H9 (cell line): ENCODE measurements around the gene UBE2N. TPM values are rescaled to one million over a fixed set of nuclear protein-coding genes. Genes with fewer than 3 reads are reported as not detected.

Experiments used
- DNase-seq: peaks from one replicate; pipeline ENCODE4 v3.0.0-alpha.2; 2017
- H2AFZ ChIP-seq: one replicate; pipeline ENCODE4 v1.6.1; 2013; ENCODE audit warnings: mild to moderate bottlenecking, low read length, control low read depth, moderate library complexity
- H2AK5ac ChIP-seq: 2 replicates; pipeline ENCODE4 v1.6.1; 2013; ENCODE audit warnings: low read length, control low read depth, mixed read lengths; ENCODE audit not compliant: insufficient read length
- H2BK120ac ChIP-seq: one replicate; pipeline ENCODE4 v1.6.1; 2013; ENCODE audit warnings: low read depth, mild to moderate bottlenecking, low read length, control low read depth, inconsistent platforms; ENCODE audit not compliant: poor library complexity, severe bottlenecking
- H2BK12ac ChIP-seq: 2 replicates; pipeline ENCODE4 v1.6.1; 2013; ENCODE audit warnings: low read length, control low read depth, mixed read lengths, low read depth; ENCODE audit not compliant: insufficient read length
- H2BK15ac ChIP-seq: 2 replicates; pipeline ENCODE4 v1.6.1; 2013; ENCODE audit warnings: low read depth, low read length, control low read depth
- H2BK20ac ChIP-seq: one replicate; pipeline ENCODE4 v1.6.1; 2013; ENCODE audit warnings: low read depth, mild to moderate bottlenecking, low read length, control low read depth, inconsistent platforms; ENCODE audit not compliant: poor library complexity, severe bottlenecking
- H2BK5ac ChIP-seq: 2 replicates; pipeline ENCODE4 v1.6.1; 2013; ENCODE audit warnings: low read length, control low read depth, mixed read lengths; ENCODE audit not compliant: insufficient read length
- H3K14ac ChIP-seq: 2 replicates; pipeline ENCODE4 v1.6.1; 2013; ENCODE audit warnings: low read length, control low read depth; ENCODE audit not compliant: insufficient read depth
- H3K18ac ChIP-seq: 2 replicates; pipeline ENCODE4 v1.6.1; 2013; ENCODE audit warnings: low read depth, mild to moderate bottlenecking, mixed read lengths, low read length, control low read depth; ENCODE audit not compliant: insufficient read length
- H3K23ac ChIP-seq: 2 replicates; pipeline ENCODE4 v1.6.1; 2013; ENCODE audit warnings: low read length, control low read depth, mixed read lengths, low read depth; ENCODE audit not compliant: insufficient read length
- H3K23me2 ChIP-seq: 2 replicates; pipeline ENCODE4 v1.6.1; 2013; ENCODE audit warnings: low read depth, mild to moderate bottlenecking, mixed read lengths, low read length, control low read depth; ENCODE audit not compliant: insufficient read length, poor library complexity, severe bottlenecking
- H3K27ac ChIP-seq: 2 replicates; pipeline ENCODE4 v1.5.1; 2013; ENCODE audit warnings: low read length, control low read depth, mixed read lengths, low read depth; ENCODE audit not compliant: insufficient read length
- H3K27me3 ChIP-seq: 2 replicates; pipeline ENCODE4 v1.6.1; 2013; ENCODE audit warnings: low read length, control low read depth, inconsistent platforms; ENCODE audit not compliant: insufficient read depth
- H3K4ac ChIP-seq: 2 replicates; pipeline ENCODE4 v1.6.1; 2013; ENCODE audit warnings: low read depth, mild to moderate bottlenecking, control low read depth, inconsistent platforms, low read length, moderate library complexity
- H3K4me1 ChIP-seq: 2 replicates; pipeline ENCODE4 v1.6.1; 2013; ENCODE audit warnings: low read length, control low read depth, inconsistent platforms; ENCODE audit not compliant: insufficient read depth
- H3K4me2 ChIP-seq: 2 replicates; pipeline ENCODE4 v1.6.1; 2013; ENCODE audit warnings: low read length, control low read depth, mixed read lengths; ENCODE audit not compliant: insufficient read length, insufficient read depth
- H3K56ac ChIP-seq: 2 replicates; pipeline ENCODE4 v1.6.1; 2013; ENCODE audit warnings: low read depth, mild to moderate bottlenecking, mixed read lengths, low read length, control low read depth; ENCODE audit not compliant: insufficient read length
- H3K79me1 ChIP-seq: 2 replicates; pipeline ENCODE4 v1.6.1; 2013; ENCODE audit warnings: low read depth, mild to moderate bottlenecking, moderate library complexity, low read length, control low read depth, inconsistent platforms; ENCODE audit not compliant: insufficient read depth, poor library complexity, severe bottlenecking
- H3K79me2 ChIP-seq: 2 replicates; pipeline ENCODE4 v1.6.1; 2013; ENCODE audit warnings: low read length, control low read depth, inconsistent platforms; ENCODE audit not compliant: insufficient read depth
- H3K9ac ChIP-seq: 2 replicates; pipeline ENCODE4 v1.6.1; 2013; ENCODE audit warnings: low read length, control low read depth, mixed read lengths; ENCODE audit not compliant: insufficient read length; ENCODE audit errors: extremely low read depth
- H3K9me3 ChIP-seq: one replicate; pipeline ENCODE4 v1.6.1; 2013; ENCODE audit warnings: low read depth, low read length, inconsistent platforms; ENCODE audit not compliant: control insufficient read depth
- H3T11ph ChIP-seq: one replicate; pipeline ENCODE4 v1.6.1; 2013; ENCODE audit warnings: mild to moderate bottlenecking, low read length, control low read depth, inconsistent platforms
- H4K20me1 ChIP-seq: one replicate; pipeline ENCODE4 v1.6.1; 2013; ENCODE audit not compliant: control insufficient read depth, insufficient read length, insufficient read depth
- H4K5ac ChIP-seq: 2 replicates; pipeline ENCODE4 v1.6.1; 2013; ENCODE audit warnings: low read depth, mild to moderate bottlenecking, mixed read lengths, low read length, control low read depth; ENCODE audit not compliant: insufficient read length
- H4K8ac ChIP-seq: replicated peaks from 2 replicates; pipeline ENCODE4 v1.6.1; 2013; ENCODE audit warnings: low read length, control low read depth, mixed read lengths, low read depth; ENCODE audit not compliant: insufficient read length
- H4K91ac ChIP-seq: 2 replicates; pipeline ENCODE4 v1.6.1; 2013; ENCODE audit warnings: low read depth, mild to moderate bottlenecking, moderate library complexity, mixed read lengths, low read length, control low read depth; ENCODE audit not compliant: insufficient read length
- H3K27ac Mint-ChIP-seq, 3 experiments: 2 replicates in 2 of 3; 3 replicates in 1 of 3; pipeline ENCODE4 v1.8.0; 2020 to 2021; ENCODE audit warnings: mixed read lengths in 3 of 3, mild to moderate bottlenecking in 1 of 3, moderate library complexity in 1 of 3
- H3K27me3 Mint-ChIP-seq: 2 replicates; pipeline ENCODE4 v1.8.0; 2021; ENCODE audit warnings: low read depth, mild to moderate bottlenecking, moderate library complexity, mixed read lengths
- H3K36me3 Mint-ChIP-seq, 3 experiments: 2 replicates in 2 of 3; 3 replicates in 1 of 3; pipeline ENCODE4 v1.8.0; 2020 to 2021; ENCODE audit warnings: low read depth in 3 of 3, mixed read lengths in 3 of 3; ENCODE audit not compliant: insufficient read depth in 1 of 3
- H3K4me1 Mint-ChIP-seq, 2 experiments: 2 replicates each; pipeline ENCODE4 v1.8.0; 2020; ENCODE audit warnings: mixed read lengths in 2 of 2
- H3K4me3 Mint-ChIP-seq, 2 experiments: 2 replicates in 1 of 2; 3 replicates in 1 of 2; pipeline ENCODE4 v1.8.0; 2020 to 2021; ENCODE audit warnings: mild to moderate bottlenecking in 2 of 2, mixed read lengths in 2 of 2, moderate library complexity in 1 of 2
- H3K9me3 Mint-ChIP-seq, 2 experiments: 2 replicates in 1 of 2; 3 replicates in 1 of 2; pipeline ENCODE4 v1.8.0; 2020; ENCODE audit warnings: mild to moderate bottlenecking in 2 of 2, mixed read lengths in 2 of 2, moderate library complexity in 1 of 2
- CTCF ChIP-seq: fragments of 200-600 bp; sonication (generic); conservative IDR thresholded peaks from 3 replicates; pipeline ENCODE4 v1.8.0; 2021; ENCODE audit warnings: antibody characterized with exemption, mild to moderate bottlenecking
- WGBS: extraction: QIAGEN DNeasy Blood & Tissue Kit; methylation state at CpG from one replicate; pipeline ENCODE4 v1.1.7; 2013; ENCODE audit warnings: missing lambda C conversion rate, low lambda C conversion rate, mixed read lengths; ENCODE audit not compliant: insufficient read length; ENCODE audit errors: extremely low coverage; 5-methylcytosine and 5-hydroxymethylcytosine counted together
- total RNA-seq: library from RNA; stranded (reverse); gene quantifications from 2 replicates; pipeline ENCODE4 v1.2.1, GENCODE V29; 2021

Gene UBE2N
- total RNA-seq, 1 experiment from 2014 or later, result 192 TPM

- no peak overlapping the region for H2AFZ ChIP-seq
- Mint-ChIP-seq H3K27ac (peak overlapping the region in 1 of 3 experiments; percentile 69; a peak in 2 of 7 replicates), H3K4me3 (no peak overlapping the region), H3K4me1 (peaks cover 45 to 54% of the 10 kb centered on the region in 2 experiments), H3K36me3 (peaks cover under 1 to 2% (median 2%) of the 10 kb centered on the region in 3 experiments; a peak in 5 of 7 replicates), H3K27me3 (no peaks in the 10 kb centered on the region), H3K9me3 (no peaks in the 10 kb centered on the region)
- peaks cover 52% of the 10 kb centered on the region for H3K79me2 ChIP-seq
- no peak overlapping the region for H3T11ph ChIP-seq
- H3K4me2 ChIP-seq, result no peak overlapping the region
- peaks cover 5% of the 10 kb centered on the region for H3K79me1 ChIP-seq
- H4K8ac ChIP-seq, result no peak overlapping the region
- peak; percentile 73 for TF ChIP-seq CTCF
- no peak overlapping the region for H2BK15ac ChIP-seq
- H4K5ac ChIP-seq, result no peak overlapping the region
- H3K9me3 ChIP-seq, result no peaks in the 10 kb centered on the region
- no peaks in the 10 kb centered on the region for H4K20me1 ChIP-seq
- H2BK20ac ChIP-seq, result no peak overlapping the region
- H3K23me2 ChIP-seq, result no peaks in the 10 kb centered on the region
- DNase-seq, result no peak
- no peak overlapping the region for H3K27ac ChIP-seq
- H3K27me3 ChIP-seq, result no peaks in the 10 kb centered on the region
- H2AK5ac ChIP-seq, result no peak overlapping the region
- H2BK120ac ChIP-seq, result no peak overlapping the region
- no peak overlapping the region for H3K4ac ChIP-seq
- no peak overlapping the region for H3K56ac ChIP-seq
- no peak overlapping the region for H4K91ac ChIP-seq
- H3K14ac ChIP-seq, result no peak overlapping the region
- H3K4me1 ChIP-seq, result peaks cover 3% of the 10 kb centered on the region; the same call in 1 of the 2 replicates
- H2BK5ac ChIP-seq, result no peak overlapping the region
- no peak overlapping the region for H2BK12ac ChIP-seq
- WGBS, result no CpG with 5 or more reads among the region's 1 CpG
- H3K9ac ChIP-seq, result no peak overlapping the region
- H3K23ac ChIP-seq, result no peak overlapping the region
- H3K18ac ChIP-seq, result no peak overlapping the region
Observed at GRCh38 chr12:93419388-93420034, 22.2 kb downstream of the UBE2N start.
